ENCODE measurements around the gene VASH1.

The VASH1 gene

DNA sequence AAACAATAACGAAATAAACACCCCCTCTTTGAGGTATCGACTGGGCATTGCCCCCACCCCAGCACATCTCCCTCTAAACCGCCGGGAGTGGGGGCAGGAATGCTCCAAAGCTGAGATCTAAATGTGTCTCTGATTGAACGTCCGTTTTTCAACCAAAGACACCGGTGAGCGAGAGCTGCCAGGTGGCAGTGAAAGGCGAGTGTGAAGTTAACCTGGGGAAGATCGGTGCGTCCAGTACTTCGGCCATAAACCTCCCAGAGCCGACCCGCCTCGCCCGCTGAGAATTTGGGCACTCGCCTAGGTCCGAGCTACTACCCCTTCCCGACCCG lies 50.8 kb downstream of the VASH1 start:
- TF ChIP-seq, protein P1, sequence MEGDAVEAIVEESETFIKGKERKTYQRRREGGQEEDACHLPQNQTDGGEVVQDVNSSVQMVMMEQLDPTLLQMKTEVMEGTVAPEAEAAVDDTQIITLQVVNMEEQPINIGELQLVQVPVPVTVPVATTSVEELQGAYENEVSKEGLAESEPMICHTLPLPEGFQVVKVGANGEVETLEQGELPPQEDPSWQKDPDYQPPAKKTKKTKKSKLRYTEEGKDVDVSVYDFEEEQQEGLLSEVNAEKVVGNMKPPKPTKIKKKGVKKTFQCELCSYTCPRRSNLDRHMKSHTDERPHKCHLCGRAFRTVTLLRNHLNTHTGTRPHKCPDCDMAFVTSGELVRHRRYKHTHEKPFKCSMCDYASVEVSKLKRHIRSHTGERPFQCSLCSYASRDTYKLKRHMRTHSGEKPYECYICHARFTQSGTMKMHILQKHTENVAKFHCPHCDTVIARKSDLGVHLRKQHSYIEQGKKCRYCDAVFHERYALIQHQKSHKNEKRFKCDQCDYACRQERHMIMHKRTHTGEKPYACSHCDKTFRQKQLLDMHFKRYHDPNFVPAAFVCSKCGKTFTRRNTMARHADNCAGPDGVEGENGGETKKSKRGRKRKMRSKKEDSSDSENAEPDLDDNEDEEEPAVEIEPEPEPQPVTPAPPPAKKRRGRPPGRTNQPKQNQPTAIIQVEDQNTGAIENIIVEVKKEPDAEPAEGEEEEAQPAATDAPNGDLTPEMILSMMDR (IDR thresholded peaks at IDR 0.05; ENCODE audit: extremely low read depth, insufficient read depth, missing control alignments): no peak
- in situ Hi-C loops (cut with MboI; ENCODE audit: low pct_unique_long_range_greater_than_20kb, low sequenced_read_pairs, unreplicated experiment): no loop called here
- peak; percentile 48 for DNase-seq (ENCODE audit: low spot score)

DNA sequence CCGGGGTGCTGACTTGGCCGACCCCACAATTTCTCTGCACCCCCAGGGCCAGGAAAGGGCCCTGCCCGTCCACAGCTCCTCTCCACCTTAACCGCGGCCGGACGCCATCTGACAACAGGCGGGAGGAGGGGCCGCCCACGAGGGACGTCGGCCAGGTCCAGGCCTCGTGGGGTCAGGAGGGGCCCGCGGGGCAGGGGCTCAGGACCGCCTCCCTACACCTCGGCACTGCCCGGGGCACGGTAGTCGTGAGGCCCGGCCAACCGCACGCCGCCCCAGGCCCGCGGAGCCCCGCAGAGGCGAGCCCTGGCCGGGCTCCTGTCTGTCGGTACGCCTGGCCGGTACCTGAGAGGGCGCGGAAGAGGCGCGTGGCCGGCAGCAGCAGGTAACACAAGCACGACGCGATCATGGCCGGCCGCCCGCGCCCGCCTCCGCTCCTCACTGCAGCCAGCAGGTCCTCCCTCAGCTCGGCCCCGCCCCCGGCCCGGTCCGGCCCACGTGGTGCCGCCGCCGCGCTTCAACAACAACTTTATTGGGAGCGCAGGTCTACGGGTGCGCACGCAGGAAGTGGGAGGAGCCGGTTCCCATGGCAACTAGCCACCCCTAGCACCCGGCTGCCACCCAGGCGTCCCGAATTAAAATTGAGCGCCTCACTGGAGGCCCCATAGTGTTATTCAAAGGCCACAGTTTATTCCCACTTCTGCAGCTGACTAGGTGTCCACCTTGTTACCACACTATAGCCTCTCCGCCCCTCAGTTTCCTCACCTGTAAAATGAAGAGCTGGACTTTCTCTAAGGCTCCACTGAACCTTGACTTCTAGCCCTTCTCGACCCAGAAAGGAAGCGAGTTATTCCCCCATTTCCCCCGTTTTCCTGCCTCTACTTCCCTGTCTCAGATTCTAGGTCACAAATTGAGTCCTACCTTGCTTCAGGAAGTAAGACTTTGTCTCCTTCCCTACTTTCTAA lies 51.4 kb downstream of the VASH1 start, which contains the start of gene ANGEL1:
Gene ANGEL1, minus strand, starts transcription at position 461 of the 962 bp plus-strand sequence. Its CDS starts 55 bp downstream, at position 406.
- TF ChIP-seq, protein P1 (IDR thresholded peaks at IDR 0.05; ENCODE audit: extremely low read depth, insufficient read depth, missing control alignments): no peak
- in situ Hi-C loops (cut with MboI; ENCODE audit: low pct_unique_long_range_greater_than_20kb, low sequenced_read_pairs, unreplicated experiment): no loop called here

DNA sequence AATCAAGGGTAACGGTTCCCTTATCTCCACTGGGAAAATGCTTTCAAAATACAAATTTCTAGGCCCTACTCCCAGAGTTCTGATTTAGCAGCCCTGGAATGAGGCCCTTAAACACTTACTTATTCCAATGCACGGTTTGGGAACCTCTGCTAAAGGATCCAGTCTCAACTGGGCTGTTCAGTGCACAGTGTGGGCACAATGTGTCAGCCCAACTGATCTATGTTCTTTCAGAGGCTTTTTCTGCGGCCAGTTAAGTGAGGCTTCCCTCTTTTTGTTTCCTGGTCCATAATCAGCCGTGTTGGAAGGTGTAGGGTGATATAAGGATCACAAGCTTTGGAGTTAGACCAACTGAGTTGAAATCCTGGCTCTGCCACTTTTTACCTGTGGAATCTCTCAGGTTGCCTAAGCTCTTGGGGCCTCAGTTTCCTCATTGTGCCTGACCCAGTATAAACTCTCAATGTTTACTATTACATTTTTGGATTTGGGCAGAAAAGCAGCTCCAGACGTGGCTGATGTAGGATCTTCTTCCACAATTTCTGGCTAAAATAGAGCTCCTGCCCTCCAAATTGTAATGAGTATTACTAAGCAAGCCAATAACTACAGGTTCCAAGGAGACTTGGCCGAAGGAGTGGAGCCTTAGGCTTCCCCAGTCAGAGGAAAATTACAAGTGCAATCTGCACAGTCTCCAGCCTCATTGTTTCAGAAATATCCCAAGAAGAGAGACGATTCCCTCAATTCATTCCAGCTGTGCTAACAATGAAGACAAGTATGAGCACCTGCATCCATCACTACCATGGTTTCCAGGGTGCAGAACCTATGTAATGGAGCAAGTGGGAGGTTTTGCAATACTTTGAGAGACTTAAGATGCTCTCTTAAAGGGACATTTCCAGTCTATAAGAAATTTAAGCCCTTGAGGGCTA lies 53.7 kb downstream of the VASH1 start:
- DNase-seq (ENCODE audit: low spot score): no peak
- TF ChIP-seq, protein P1 (IDR thresholded peaks at IDR 0.05; ENCODE audit: extremely low read depth, insufficient read depth, missing control alignments): no peak
- in situ Hi-C loops (cut with MboI; ENCODE audit: low pct_unique_long_range_greater_than_20kb, low sequenced_read_pairs, unreplicated experiment): no loop called here

More for the DNA sequence above, 51.4 kb downstream of the VASH1 start, which contains the start of gene ANGEL1:
- peak; percentile 95 for DNase-seq (ENCODE audit: low spot score)

DNA sequence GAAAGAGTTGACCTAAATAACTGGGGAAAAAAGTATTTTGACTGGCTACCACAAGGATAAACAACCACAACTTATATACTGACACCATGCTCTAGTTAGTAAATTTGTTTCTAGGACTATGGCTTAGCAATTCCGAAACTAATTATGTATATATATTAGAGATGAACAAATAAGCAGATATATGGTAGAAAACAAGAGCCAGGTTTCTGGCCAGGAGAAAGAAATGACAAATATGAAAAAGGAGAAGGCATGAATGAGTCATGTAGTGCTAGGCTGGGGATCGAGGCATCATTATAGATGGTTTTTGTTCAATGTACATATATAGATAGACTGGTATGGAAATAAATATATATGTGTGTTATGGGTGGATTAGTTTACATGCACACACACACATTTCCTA lies 59.4 kb downstream of the VASH1 start:
- TF ChIP-seq, protein P1 (IDR thresholded peaks at IDR 0.05; ENCODE audit: extremely low read depth, insufficient read depth, missing control alignments): no peak
- in situ Hi-C loops (cut with MboI; ENCODE audit: low pct_unique_long_range_greater_than_20kb, low sequenced_read_pairs, unreplicated experiment): no loop called here
- DNase-seq (ENCODE audit: low spot score): peak; percentile 39

DNA sequence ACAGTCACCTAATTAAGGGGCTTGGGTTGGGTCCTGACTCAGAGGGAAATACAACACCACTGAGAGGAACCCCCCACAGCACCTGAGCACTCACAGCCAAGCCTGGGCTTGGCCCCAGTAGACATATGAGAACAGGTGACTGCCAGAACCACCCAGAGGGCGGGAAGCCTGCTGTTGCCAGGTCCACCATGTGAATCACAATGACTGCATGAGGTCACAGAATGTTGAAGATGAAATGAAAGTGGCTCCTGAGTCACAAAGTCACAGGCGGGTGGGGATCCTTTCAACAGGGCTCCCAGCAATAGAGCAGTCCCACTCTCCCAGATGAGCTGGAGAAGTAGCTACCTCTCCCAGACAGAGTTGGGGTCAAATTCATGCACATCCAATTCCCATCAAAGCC lies 64.9 kb downstream of the VASH1 start, which contains the start of gene LRRC74A:
Gene LRRC74A, plus strand, starts transcription at position 287 of the 400 bp plus-strand sequence. CDS start 290 bp downstream, outside the sequence.
- in situ Hi-C loops (cut with MboI; ENCODE audit: low pct_unique_long_range_greater_than_20kb, low sequenced_read_pairs, unreplicated experiment): no loop called here
- DNase-seq (ENCODE audit: low spot score): no peak

More for the DNA sequence above, 64.9 kb downstream of the VASH1 start, which contains the start of gene LRRC74A:
- TF ChIP-seq, protein P1 (IDR thresholded peaks at IDR 0.05; ENCODE audit: extremely low read depth, insufficient read depth, missing control alignments): no peak

All from GM13977 (cell line).